Stimulated activated CD8-positive, alpha-beta memory T cell treated with anti-CD3 and anti-CD28 coated beads, Interleukin-12 subunit alpha, Interleukin-12 subunit beta, amount 100 ng/mL, for 1 hour (primary cell): ENCODE measurements around the gene CCDC93.
"Not testable (repeated sequence)": the region's sequence is repeated elsewhere in the genome, so short reads cannot be mapped to it uniquely, and the experiment has no call there.

Source experiments
- DNase-seq: peaks from one replicate; pipeline ENCODE4 v3.0.0-alpha.2; 2020; ENCODE audit warnings: low read depth

CCDC93 gene

GRCh38 chr2:117953231-117953630, 60.6 kb downstream of the CCDC93 start:
- no peak for DNase-seq

- no peak for DNase-seq
These were observed 61.2 kb downstream of the CCDC93 start for GRCh38 chr2:117952701-117953100.

- no peak for DNase-seq
These were observed 61.6 kb downstream of the CCDC93 start for GRCh38 chr2:117952228-117952627.

- DNase-seq: no peak
These were observed 64.1 kb downstream of the CCDC93 start for GRCh38 chr2:117949806-117950205.

- DNase-seq: no peak
These were observed 65.3 kb downstream of the CCDC93 start for GRCh38 chr2:117948615-117949014.

GRCh38 chr2:117945296-117945695, 68.6 kb downstream of the CCDC93 start:
- no peak for DNase-seq

- no peak for DNase-seq
These were observed 69.1 kb downstream of the CCDC93 start for GRCh38 chr2:117944816-117945215.

- no peak for DNase-seq
These were observed 70.7 kb downstream of the CCDC93 start for GRCh38 chr2:117943013-117943672.

GRCh38 chr2:117942551-117942950, 71.3 kb downstream of the CCDC93 start:
- DNase-seq: no peak

GRCh38 chr2:117941693-117942092, 72.2 kb downstream of the CCDC93 start:
- DNase-seq: no peak

- no peak for DNase-seq
These were observed 73.4 kb downstream of the CCDC93 start for GRCh38 chr2:117940436-117940835.

GRCh38 chr2:117938611-117939010, 75.3 kb downstream of the CCDC93 start:
- DNase-seq: no peak

- DNase-seq: no peak
These were observed 76.9 kb downstream of the CCDC93 start for GRCh38 chr2:117936871-117937428.

- no peak for DNase-seq
These were observed 77.9 kb downstream of the CCDC93 start for GRCh38 chr2:117935954-117936353.

- no peak for DNase-seq
These were observed 78.4 kb downstream of the CCDC93 start for GRCh38 chr2:117935456-117935855.

GRCh38 chr2:117933884-117934354, 80.0 kb downstream of the CCDC93 start:
- no peak for DNase-seq

GRCh38 chr2:117931978-117932377, 81.9 kb downstream of the CCDC93 start:
- no peak for DNase-seq

- DNase-seq: no peak
These were observed 82.6 kb downstream of the CCDC93 start for GRCh38 chr2:117931266-117931665.

GRCh38 chr2:117930775-117931174, 83.1 kb downstream of the CCDC93 start:
- no peak for DNase-seq

GRCh38 chr2:117923471-117923870, 90.4 kb downstream of the CCDC93 start:
- DNase-seq: not testable (repeated sequence)

- DNase-seq: no peak
These were observed 92.3 kb downstream of the CCDC93 start for GRCh38 chr2:117921520-117921919.

- no peak for DNase-seq
These were observed 95.3 kb downstream of the CCDC93 start for GRCh38 chr2:117918608-117919007.

GRCh38 chr2:117917223-117917917, 96.5 kb downstream of the CCDC93 start:
- DNase-seq: no peak
